Measurements from ENCODE around the gene EFNA1.
A peak's percentile ranks its signal among the peaks of the same experiment; 100 is the strongest.

The EFNA1 gene

GRCh38 chr1:155127967-155128754 is 485 bp downstream of the EFNA1 start:
- Mint-ChIP-seq H3K9me3 (no peaks in the 10 kb centered on the region), H3K4me3 (peak overlapping the region; percentile 83), H3K27ac (peak overlapping the region; percentile 43), H3K36me3 (peaks cover 3% of the 10 kb centered on the region), H3K4me1 (peaks cover 39% of the 10 kb centered on the region)
- no peak for ATAC-seq
- no peak for DNase-seq (ENCODE audit: low spot score in 2 of 2)

GRCh38 chr1:155128755-155129473 is 1.2 kb downstream of the EFNA1 start:
- ATAC-seq (no peak), DNase-seq (ENCODE audit: low spot score in 2 of 2) (no peak)
- peak overlapping the region; percentile 83 for H3K4me3 Mint-ChIP-seq
- no peaks in the 10 kb centered on the region for H3K9me3 Mint-ChIP-seq
- peaks cover 39% of the 10 kb centered on the region for H3K4me1 Mint-ChIP-seq
- H3K36me3 Mint-ChIP-seq, result peaks cover 6% of the 10 kb centered on the region
- no peak overlapping the region for H3K27ac Mint-ChIP-seq

- Mint-ChIP-seq H3K4me3 (no peak overlapping the region), H3K4me1 (peaks cover 47% of the 10 kb centered on the region), H3K27ac (no peak overlapping the region), H3K9me3 (no peaks in the 10 kb centered on the region), H3K36me3 (peaks cover 14% of the 10 kb centered on the region)
- ATAC-seq (no peak), DNase-seq (ENCODE audit: low spot score in 2 of 2) (no peak)
Observed at GRCh38 chr1:155130272-155131006, 2.8 kb downstream of the EFNA1 start.

- no peak overlapping the region for H3K27ac Mint-ChIP-seq
- no peak for DNase-seq (ENCODE audit: low spot score in 2 of 2)
Observed at GRCh38 chr1:155131285-155131684, 3.6 kb downstream of the EFNA1 start.

GRCh38 chr1:155131856-155132255 is 4.2 kb downstream of the EFNA1 start:
- Mint-ChIP-seq H3K4me3 (no peak overlapping the region), H3K9me3 (no peaks in the 10 kb centered on the region), H3K36me3 (peaks cover 28% of the 10 kb centered on the region), H3K4me1 (peaks cover 50% of the 10 kb centered on the region), H3K27ac (no peak overlapping the region)
- ATAC-seq, result no peak
- no peak for DNase-seq (ENCODE audit: low spot score in 2 of 2)

More at GRCh38 chr1:155131285-155131684, 3.6 kb downstream of the EFNA1 start:
- no peaks in the 10 kb centered on the region for H3K9me3 Mint-ChIP-seq
- no peak overlapping the region for H3K4me3 Mint-ChIP-seq
- ATAC-seq, result no peak
- peaks cover 53% of the 10 kb centered on the region for H3K4me1 Mint-ChIP-seq
- H3K36me3 Mint-ChIP-seq, result peaks cover 22% of the 10 kb centered on the region

- no peaks in the 10 kb centered on the region for H3K9me3 Mint-ChIP-seq
- H3K36me3 Mint-ChIP-seq, result peaks cover 48% of the 10 kb centered on the region
- ATAC-seq (no peak), DNase-seq (ENCODE audit: low spot score in 2 of 2) (no peak)
- peaks cover 52% of the 10 kb centered on the region for H3K4me1 Mint-ChIP-seq
- no peak overlapping the region for H3K4me3 Mint-ChIP-seq
- H3K27ac Mint-ChIP-seq, result no peak overlapping the region
Observed at GRCh38 chr1:155133799-155134281, 6.2 kb downstream of the EFNA1 start.

- peak overlapping the region; percentile 98 for H3K4me3 Mint-ChIP-seq
- ATAC-seq (no peak), DNase-seq (ENCODE audit: low spot score in 2 of 2) (no peak)
- no peaks in the 10 kb centered on the region for H3K9me3 Mint-ChIP-seq
- no peak overlapping the region for H3K27ac Mint-ChIP-seq
- H3K36me3 Mint-ChIP-seq, result peaks cover 53% of the 10 kb centered on the region
- H3K4me1 Mint-ChIP-seq, result peaks cover 50% of the 10 kb centered on the region
Observed at GRCh38 chr1:155134322-155134721, 6.6 kb downstream of the EFNA1 start.

GRCh38 chr1:155134880-155135414 is 7.3 kb downstream of the EFNA1 start:
- Mint-ChIP-seq H3K9me3 (no peaks in the 10 kb centered on the region), H3K4me3 (peak overlapping the region; percentile 98), H3K27ac (peak overlapping the region; percentile 99), H3K36me3 (peaks cover 59% of the 10 kb centered on the region), H3K4me1 (peaks cover 45% of the 10 kb centered on the region)
- DNase-seq (ENCODE audit: low spot score in 2 of 2) (peak; percentile 44 to 71), ATAC-seq (peak; percentile 69)

GRCh38 chr1:155135415-155136028 is 7.8 kb downstream of the EFNA1 start, which contains the start of gene SLC50A1:
TSS of gene SLC50A1 (plus strand) at chr1:155135852. CDS start at chr1:155135912, 60 bp downstream.
- peak; percentile 82 for ATAC-seq
- peak within 1 kb of the TSS; percentile 99 for H3K27ac Mint-ChIP-seq
- peaks cover 48% of the 10 kb centered on the region for H3K4me1 Mint-ChIP-seq
- peak within 1 kb of the TSS; percentile 98 for H3K4me3 Mint-ChIP-seq
- H3K9me3 Mint-ChIP-seq, result no peaks in the 10 kb centered on the region
- peaks cover 65% of the 10 kb centered on the region for H3K36me3 Mint-ChIP-seq
- DNase-seq (ENCODE audit: low spot score in 2 of 2), result peak; percentile 93 to 96

- Mint-ChIP-seq H3K36me3 (peaks cover 66% of the 10 kb centered on the region), H3K4me1 (peaks cover 47% of the 10 kb centered on the region), H3K27ac (peak overlapping the region; percentile 99), H3K9me3 (no peaks in the 10 kb centered on the region), H3K4me3 (peak overlapping the region; percentile 98)
- ATAC-seq (no peak), DNase-seq (ENCODE audit: low spot score in 2 of 2) (no peak)
Observed at GRCh38 chr1:155136748-155137147, 9.1 kb downstream of the EFNA1 start.

- Mint-ChIP-seq H3K9me3 (no peaks in the 10 kb centered on the region), H3K4me1 (peaks cover 44% of the 10 kb centered on the region), H3K27ac (peak overlapping the region; percentile 99), H3K36me3 (peaks cover 66% of the 10 kb centered on the region), H3K4me3 (peak overlapping the region; percentile 98)
- ATAC-seq (no peak), DNase-seq (ENCODE audit: low spot score in 2 of 2) (no peak)
Observed at GRCh38 chr1:155137154-155137949, 9.7 kb downstream of the EFNA1 start.

GRCh38 chr1:155139895-155140629 is 12.4 kb downstream of the EFNA1 start, which contains the start of gene DPM3:
TSS of gene DPM3 (minus strand) at chr1:155140531. CDS start at chr1:155140240, 291 bp downstream.
- Mint-ChIP-seq H3K4me1 (peaks cover 39% of the 10 kb centered on the region), H3K9me3 (no peaks in the 10 kb centered on the region), H3K27ac (peak within 1 kb of the TSS; percentile 94), H3K4me3 (peak within 1 kb of the TSS; percentile 98), H3K36me3 (peaks cover 56% of the 10 kb centered on the region)
- DNase-seq (ENCODE audit: low spot score in 2 of 2) (peak; percentile 76 to 90), ATAC-seq (peak; percentile 85)

GRCh38 chr1:155140630-155140953 is 12.9 kb downstream of the EFNA1 start:
- H3K27ac Mint-ChIP-seq, result peak overlapping the region; percentile 94
- H3K9me3 Mint-ChIP-seq, result no peaks in the 10 kb centered on the region
- H3K36me3 Mint-ChIP-seq, result peaks cover 51% of the 10 kb centered on the region
- ATAC-seq (no peak), DNase-seq (ENCODE audit: low spot score in 2 of 2) (no peak)
- peak overlapping the region; percentile 98 for H3K4me3 Mint-ChIP-seq
- H3K4me1 Mint-ChIP-seq, result peaks cover 34% of the 10 kb centered on the region

Data from stimulated activated effector memory CD8-positive, alpha-beta T cell treated with anti-CD3 and anti-CD28 coated beads, Interleukin-12 subunit alpha, Interleukin-12 subunit beta, amount 100 ng/mL, for 72 hours (primary cell).